UCSD-AML1 (cell line): ENCODE results near the gene RABAC1.

Experiments used
- DNase-seq: peaks from one replicate; lab custom pipeline; 2025; ENCODE audit not compliant: unreplicated experiment; lab: John Stamatoyannopoulos, UW

RABAC1 gene

DNA sequence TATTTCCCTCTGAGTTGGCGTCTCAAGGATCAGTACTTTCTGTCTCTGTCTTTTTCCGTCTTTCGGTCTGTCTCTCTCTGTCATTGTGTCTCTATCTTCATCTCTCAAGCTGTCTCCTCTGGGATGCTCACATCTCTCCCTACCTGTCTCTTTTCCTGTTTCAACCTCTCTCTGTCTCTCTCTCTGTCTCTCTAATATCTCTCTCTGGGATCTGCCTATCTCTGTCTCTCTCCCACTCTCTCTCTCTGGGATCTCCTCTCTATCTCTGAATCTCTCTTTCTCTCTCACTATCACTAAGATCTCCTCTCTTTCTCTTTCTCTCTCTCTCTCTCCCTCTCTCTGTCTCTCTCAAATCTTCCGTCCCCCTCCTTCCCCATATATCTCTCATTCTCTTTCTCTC is 30.9 kb upstream of the RABAC1 start:
- DNase-seq, result no peak

DNA sequence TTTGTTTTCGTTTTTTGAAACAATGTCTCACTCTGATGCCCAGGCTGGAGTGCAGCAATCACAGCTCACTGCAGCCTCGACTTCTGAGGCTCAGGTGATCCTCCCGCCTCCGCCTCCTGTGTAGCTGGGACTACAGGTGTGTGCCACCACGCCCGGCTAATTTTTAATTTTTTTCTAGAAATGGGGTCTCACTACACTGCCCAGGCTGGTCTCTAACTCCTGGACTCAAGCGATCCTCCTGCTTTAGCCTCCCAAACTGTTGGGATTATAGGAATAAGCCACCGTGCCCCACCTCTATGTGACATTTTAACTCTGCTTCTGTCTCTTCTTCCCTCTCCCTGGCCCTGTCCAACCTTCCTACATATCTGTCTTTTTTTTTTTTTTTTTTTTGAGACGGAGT is 29.8 kb upstream of the RABAC1 start:
- no peak for DNase-seq

DNA sequence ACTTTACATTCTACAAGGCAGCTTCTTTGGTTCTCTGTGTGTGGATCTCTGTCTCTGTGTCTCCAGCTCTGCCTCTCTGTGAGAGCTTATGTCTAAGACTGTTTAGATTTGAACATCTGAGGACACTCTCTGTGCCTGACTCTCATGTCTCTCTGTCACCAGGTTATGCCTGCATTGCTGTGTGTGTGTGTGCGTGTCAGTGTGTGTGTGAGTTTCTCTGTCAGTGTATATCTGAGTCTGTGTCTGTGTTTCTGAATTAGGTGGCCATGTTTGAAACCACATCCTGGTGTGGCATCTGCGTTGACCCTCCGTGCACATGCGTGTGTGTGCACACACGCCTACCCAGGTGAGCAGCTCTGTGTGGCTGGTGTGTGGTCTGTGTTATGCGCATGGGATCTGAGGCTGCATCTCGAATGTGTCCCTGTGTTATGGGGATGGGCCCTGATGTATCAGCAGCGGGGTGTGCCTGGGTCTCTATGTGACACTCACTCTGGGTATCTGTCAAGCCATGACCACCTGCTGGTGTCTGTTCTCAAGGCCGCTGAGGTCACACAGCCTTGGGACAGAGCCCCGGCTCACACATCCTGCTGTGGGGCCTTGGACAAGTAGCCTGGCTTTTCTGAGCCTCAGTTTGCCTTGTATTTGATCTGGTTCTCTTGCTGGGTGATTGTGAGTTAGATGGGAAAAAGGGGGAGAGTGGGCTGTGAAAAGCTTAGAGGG is 28.2 kb upstream of the RABAC1 start:
- no peak for DNase-seq

DNA sequence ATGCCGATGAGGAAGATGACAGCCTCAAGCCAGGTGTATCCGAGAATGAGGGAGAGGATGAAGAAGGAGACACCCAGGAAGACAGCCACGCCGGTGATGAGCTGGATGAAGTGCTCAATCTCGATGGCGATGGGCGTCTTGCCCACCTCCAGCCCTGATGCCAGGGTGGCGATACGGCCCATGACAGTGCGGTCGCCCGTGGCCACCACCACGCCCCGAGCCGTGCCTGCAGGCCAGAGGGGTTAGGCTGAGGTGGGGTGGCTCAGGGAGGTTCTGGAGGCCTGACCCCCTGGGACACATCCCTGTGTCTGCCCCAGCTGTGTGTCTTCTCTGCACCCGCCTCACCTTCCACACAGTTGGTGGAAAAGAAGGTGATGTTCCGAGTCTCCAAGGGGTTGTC is 25.8 kb upstream of the RABAC1 start:
- DNase-seq, result no peak

DNA sequence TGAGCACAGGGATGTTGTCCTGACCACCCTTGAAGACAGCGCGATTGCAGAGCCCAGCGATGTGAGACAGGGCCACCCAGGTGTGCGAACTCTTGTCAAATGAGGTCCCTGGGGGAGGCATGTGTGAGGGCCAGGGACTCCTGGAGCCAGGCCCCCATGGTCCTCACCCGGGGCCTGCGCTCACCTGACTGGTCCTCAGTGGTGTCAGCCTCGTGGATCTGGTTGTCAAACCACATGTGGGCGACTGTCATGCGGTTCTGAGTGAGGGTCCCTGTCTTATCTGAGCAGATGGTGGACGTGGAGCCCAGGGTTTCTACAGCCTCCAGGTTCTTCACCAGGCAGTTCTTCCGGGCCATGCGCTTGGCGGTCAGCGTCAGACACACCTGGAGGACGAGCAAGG is 22.6 kb upstream of the RABAC1 start:
- no peak for DNase-seq

DNA sequence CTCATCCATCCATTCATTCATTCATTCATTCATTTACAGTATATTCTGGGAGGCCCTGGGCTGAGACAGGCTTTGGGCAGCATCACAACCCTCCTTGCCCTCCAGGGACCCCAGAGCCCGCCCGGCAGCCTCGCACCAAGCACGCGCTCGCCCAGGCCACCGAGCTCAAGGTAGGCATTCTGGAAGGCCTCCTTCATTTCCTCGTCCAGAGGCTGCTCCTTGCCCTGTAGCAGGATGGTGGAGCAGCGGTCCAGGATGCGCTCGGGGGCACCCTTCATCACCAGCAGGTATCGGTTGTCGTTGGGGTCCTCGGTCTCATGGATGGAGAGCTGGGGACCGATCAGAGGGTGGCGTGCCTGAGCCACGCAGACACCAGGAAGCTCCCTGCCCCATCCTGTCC is 19.3 kb upstream of the RABAC1 start:
- DNase-seq, result no peak

DNA sequence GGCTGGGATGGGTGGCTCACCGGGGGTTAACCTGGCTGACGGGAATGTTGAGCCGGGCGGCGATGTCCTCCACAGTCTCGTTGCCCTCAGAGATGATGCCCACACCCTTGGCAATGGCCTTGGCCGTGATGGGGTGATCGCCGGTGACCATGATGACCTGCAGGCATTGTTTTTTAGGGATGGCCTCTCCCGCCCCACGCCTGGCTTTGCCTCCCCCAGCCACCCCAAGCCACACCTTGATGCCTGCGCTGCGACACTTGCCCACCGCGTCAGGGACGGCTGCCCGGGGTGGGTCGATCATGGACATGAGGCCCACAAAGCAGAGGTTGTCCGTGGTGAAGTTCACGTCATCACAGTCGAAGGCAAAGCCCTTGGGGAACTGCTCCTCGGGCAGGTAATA is 18.8 kb upstream of the RABAC1 start:
- DNase-seq, result no peak

DNA sequence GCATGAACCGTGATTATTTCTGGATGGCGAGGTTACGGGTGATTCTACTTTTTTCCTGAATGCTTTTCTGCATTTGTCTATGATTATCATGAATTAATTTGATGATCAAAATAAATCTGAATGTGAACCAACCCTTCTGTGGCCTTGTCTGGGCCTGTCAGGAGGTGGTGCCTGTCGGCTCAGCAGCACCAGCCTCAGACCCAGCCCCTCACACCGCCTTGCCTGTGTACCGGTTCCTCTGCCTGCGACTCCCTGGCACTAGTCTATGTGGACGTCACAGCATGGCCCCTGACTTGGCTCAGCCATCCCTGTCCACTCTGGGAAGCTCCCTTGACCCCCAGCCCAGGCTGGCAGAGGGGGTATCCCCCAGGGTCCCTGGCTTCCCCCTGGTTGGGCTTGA is 15.5 kb upstream of the RABAC1 start:
- DNase-seq, result no peak

DNA sequence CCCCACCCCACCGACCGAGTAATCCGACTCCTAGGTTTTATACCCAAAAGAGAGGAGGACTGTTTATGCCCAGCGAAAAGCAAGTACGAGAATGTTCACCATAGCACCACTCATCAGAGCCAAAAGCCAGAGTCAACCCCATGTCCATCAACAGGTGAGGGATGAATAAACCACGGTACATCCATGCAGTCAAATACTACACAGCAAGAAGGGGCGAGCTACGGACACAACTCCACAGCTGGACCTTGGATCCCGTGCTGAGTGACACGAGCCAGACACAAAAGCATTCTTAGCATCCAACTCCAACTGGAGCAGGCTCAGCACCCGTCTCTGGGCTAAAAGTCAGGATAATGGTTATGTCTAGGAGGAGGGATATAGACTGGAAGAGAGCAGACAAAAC is 12.2 kb upstream of the RABAC1 start:
- DNase-seq, result no peak

DNA sequence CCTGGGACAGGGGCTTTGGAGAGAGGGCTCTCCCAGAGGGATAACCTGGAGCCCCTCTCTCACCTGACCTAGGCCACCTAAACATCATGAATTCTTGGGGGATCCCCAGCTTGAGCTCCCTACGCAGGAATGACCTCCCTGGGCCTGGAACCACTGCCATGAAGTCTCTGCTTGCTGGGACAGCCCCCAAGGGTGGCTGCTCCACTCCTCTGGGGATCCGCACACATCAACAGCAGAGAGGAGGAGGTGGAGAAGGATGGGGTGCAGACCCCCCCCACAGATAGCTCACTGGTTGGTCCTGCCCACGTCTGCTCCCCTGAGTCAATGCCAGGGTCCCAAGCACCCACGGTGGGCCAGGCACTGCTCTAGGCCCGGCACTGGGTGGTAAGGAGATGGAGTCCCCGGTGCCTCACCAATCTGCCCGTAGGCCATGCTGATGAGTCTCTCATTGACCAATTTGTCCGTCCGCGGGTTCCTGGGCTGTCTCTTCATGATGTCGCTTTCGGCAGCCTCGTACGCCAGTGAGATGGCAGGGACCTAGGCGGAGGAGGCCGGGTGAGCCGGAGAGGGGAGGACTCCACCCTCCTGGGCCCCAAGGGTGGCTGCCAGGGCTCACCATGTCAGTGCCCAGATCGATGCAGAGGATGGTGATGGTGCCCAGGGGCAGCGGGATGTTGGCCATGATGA is 10.8 kb upstream of the RABAC1 start:
- DNase-seq, result no peak

DNA sequence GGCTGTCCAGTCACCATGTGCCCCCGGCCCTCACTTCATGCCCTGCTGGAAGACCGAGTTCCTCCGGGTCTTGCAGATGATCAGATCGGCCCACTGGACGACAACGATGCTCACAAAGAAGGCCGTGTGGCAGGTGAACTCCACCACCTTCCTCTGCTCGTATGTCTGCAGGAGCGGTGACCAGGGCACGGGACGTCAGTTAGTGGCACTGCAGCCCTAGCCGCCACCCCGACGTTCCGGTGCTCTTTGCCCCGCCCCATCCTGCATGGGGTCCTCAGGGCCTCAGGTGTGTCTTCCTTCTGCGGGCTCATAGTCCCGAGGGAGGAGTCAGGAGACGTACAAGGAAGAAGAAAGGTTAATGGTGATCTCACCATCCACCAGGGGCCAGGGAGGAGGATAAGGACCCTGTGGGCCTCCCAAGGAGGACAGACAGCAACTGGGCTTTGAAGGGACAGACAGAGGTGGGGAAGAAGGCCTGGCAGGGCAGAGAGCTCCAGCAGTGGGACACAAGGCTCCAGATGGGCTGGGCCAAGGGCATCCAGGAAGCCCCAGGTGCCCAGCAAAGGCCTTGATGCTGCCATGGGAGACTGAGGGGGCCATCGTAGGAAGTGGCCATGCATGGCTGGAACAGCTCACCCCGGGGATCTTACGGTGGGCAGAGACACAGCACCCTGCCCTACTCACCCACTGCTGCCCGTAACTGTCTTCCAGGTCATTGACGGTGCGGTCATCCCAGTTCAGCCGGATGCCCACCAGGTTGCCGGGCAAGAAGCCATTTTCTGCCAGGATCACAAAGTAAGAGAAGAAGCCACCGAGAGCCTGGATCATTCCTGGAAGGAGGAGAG is 9.9 kb upstream of the RABAC1 start:
- no peak for DNase-seq

DNA sequence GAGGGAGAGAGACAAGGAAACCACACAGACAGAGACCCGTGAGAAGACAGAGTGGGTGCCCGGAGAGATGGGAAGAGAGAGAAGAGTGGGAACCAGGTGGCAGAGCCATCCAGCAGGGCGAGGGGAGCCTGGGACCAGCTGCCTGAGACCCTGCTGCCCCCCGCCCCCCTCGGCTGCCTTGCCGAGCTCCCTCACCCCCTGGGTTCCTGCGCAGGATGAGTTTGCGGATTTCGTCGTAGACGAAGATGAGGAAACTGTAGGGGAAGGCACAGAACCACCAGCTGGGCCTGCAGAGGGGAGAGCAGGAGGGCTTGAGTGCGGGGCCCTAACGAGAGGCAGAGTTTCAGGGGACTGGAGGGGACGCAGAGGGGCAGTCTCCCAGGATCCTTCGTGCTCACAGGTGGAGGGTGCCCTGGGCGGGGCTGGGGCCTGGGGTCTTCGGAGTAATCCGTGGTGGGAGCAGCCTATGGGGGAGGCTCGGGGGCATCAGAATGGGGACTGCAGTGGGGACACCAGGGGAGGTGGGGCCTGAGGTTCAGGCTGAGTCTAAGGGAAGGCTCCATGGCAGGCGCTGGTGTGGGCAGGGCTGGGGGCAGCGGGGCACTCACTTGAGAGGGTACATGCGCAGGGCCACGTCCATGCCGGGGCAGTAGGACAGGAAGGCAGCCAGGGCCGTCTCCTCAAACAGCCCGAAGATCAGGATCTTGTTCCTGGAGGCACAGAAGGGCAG is 8.1 kb upstream of the RABAC1 start:
- peak; percentile 37 for DNase-seq

DNA sequence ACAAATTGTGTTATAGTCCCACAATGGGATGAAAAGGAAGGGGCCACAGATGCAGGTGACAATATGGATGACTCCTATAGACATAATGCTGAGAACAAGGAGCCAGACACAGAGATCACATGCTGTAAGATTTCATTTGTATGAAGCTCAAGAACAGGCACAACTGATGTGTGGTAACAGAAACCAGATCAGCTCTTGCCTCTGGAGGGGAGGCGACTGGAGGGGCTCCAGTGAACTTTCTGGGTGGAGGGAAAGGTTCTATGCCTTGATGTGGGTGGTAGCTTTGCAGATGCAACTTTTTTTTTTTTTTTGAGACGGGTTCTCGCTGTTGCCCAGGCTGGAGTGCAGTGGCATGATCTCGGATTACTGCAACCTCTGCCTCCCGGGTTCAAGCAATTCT is 6.0 kb upstream of the RABAC1 start:
- no peak for DNase-seq

DNA sequence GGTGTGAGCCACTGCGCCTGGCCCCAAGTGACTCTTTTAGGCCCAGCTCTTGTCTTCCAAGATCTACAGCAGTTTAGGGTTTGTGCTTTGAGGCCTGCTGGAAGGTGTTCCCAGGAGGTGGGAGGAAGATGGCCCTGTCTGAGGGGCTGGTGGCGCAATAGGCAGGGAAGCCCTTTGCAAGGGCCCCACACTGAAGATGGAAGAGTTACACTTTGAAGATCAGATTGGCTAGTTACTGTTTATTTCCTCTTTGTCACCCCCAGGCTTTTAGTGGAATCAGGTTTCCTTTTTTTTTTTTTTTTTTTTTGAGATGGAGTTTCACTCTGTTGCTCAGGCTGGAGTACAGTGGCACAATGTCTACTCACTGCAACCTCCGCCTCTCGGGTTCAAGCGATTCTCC is 1.9 kb upstream of the RABAC1 start:
- no peak for DNase-seq

DNA sequence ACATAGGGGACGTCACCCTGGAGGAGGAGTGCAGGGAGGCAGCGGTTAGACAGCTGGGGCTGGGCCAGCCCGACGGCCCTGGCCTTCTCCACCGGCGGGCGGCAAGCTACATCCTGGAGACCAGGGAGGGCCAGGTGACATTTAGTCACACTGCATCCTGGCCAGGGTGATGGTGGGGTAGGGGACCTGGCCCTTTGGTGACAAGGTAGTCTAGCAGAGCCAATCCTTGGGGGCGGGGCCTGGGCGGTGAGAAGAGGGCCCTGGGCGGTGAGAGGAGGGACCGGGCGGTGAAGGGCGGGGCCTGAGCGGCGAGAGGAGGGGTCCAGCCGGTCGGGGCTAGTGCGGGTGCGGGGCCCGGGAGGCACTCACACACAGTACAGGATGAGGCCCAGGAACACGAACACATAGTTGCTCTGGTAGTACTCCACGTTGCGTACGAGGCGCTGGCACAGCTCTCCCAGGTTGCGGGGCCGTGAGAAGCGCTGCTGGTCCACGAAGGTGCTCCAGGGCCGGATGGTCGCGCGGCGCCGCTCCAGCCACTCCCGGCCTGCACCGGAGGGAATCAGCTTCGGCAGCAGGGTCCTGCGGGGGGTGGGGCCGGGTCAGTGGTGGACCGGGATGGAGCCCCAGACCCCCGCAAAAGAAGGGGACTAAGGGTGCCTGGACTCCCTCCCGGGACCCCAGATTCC is 610 bp downstream of the RABAC1 start:
- peak; percentile 87 for DNase-seq

DNA sequence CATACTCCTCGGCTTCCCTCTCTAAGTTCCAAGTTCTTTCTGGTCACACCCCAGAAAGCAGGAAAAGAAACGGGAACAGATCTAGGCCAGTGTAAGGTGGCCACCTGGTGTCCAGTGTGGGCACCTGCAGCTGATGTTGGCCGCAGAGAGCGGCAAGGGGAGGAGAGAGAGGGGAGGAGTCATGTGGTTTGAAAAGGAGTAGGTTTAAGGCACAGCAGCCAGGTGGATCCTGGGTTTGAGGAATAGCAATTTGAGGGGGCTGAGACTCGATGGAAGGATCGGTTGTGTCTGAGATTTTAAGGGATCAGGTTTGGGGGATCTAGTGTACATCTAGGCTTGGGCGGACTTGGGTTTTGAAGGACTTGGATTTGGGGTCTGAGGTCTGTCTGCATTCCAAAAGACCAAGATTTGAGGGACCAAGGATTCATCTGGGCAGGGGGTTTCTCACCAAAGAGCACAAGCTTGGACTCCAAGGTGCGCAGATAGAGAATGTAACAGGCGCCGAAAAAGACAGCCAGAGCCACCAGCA is 1.2 kb downstream of the RABAC1 start:
- peak; percentile 76 for DNase-seq

DNA sequence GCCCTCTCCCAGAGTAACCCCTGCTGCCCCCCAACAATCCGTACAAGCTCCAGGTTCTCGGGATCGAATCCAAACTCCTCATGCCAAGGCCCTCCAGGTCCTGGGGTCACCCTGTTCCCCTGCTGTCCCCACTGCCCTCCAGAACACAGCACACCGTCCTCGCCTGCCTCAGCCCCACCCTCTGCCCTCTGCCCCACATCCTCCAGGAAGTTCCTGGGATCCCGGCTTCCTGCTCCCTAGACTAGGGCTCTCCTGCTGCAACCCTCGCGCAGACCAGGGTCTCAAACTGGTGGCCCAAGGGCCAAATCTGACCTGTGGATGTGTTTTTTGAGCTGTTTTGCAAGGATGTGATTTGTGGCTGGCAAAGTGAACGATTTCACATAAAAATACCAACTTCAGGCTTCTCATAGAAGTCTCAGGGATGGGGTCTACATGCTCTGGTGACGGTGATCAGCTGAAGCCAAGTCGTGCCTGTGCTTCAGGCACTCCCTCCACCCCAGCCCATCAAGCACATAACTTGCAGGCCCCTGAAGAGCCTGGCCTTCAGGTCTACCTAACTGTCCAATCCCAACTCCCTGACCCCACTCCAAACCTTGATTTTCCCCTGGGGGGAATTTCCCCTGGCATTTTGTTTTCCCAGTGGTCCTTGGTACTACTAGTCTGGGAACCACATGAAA is 1.8 kb downstream of the RABAC1 start:
- no peak for DNase-seq

DNA sequence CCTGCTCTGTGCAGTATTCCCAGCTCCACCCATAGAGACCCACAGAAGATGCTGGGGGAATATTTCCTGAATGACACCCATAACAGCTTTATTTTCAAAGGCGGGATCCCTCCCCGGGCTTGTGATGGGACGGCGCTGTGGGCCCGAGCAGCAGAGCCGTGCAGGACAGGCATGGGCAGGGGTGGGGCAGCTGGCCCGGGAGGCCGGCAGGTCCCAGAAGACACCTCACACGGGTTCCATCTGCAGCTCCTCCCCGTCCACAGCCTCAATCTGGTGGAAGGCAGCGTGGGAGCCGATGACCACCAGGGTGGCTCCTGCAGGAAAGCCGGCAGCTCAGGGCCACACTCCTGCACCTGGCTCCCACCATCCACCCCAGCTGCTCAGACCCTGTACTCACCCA is 2.5 kb downstream of the RABAC1 start:
- DNase-seq, result no peak

DNA sequence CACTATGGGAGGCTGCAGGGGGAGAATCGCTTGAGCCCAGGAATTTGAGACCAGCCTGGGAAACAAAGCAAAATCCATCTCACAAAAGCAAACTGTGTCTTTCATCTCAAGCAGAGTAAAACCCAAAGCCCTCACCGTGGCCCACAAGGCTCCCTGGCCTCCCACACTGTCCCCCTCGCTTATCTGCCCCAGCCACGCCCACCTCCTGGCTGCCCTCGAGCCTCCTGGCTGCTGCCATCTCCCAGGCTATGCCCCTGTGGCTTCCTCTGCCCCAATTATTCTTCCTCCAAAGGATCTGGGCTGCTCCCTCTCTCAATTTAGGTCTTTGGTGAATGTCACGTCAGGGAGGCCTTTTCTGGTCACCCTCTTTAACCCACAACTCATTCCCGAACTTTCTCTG is 3.6 kb downstream of the RABAC1 start:
- no peak for DNase-seq

DNA sequence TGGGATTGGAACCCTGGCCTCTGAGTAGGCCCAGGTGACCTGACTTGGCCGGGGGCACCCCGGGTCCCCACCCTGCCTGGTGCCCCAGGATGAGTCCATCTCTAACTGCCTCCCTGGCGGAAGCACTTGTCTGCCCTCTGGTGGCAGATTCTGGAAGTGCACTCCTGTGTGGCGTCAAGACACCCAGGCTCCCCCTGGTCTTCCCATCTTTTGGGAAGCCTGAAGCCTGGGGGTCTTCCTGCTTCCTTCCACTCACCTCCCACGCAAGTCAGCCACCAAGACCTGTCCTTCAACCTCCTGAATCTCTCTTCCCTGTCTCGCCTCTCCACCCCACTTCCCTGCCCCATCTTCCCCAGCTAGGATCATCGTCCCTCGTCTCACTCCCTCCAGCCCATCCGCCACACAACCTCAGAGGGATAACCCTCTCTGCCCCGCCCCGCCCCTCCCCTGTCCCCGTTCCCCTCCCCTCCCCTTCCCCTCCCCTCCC is 7.4 kb downstream of the RABAC1 start:
- peak; percentile 78 for DNase-seq
